HuH-7 (cell line): ENCODE measurements around the gene IQSEC3.
"Not testable (repeated sequence)": the region's sequence is repeated elsewhere in the genome, so short reads cannot be mapped to it uniquely, and the experiment has no call there.

ENCODE experiments used
- DNase-seq: peaks from one replicate; pipeline ENCODE4 v3.0.0; 2011; ENCODE audit warnings: low spot score

The IQSEC3 gene

DNA sequence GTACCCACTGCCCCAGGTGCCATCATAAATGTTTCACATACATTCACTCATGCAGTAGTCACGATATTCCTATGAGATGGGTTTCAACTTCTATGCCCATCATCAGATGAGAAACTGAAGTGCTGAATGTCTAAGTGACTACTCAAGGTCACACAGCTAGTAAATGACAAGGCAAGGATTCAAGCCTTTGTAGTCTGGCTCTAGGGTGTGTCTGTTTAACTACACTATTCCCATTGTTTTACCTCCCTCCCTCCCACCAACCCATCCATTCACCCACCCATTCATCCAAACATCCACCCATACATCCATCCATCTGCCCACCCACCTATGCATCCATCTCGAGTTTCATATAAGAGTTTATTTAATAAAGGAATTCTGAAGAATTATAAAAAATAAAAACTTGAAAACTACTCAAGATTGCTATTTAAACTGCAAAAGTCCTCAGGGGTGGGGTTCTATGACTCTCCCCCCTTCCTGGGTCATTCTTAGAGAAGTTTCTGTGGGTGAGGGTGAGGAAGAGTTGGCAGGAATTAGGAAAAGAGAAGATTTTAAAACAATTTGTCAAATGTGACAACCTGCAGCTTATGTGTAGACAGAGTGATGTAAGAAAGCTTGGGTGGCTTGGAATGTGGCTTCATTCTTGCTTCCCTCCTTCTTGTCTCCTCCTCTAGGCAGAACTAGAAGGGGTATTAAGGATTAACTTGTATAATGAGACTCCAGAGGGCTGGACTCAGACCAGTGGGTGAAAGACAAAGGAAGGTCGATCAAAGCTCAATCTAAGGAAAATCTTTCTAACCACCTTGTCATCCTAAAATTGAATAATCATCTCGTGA is 13.4 kb upstream of the IQSEC3 start:
- DNase-seq, result not testable (repeated sequence)

- no peak for DNase-seq
Observed at GRCh38 chr12:53735-54730, 12.5 kb upstream of the IQSEC3 start.

DNA sequence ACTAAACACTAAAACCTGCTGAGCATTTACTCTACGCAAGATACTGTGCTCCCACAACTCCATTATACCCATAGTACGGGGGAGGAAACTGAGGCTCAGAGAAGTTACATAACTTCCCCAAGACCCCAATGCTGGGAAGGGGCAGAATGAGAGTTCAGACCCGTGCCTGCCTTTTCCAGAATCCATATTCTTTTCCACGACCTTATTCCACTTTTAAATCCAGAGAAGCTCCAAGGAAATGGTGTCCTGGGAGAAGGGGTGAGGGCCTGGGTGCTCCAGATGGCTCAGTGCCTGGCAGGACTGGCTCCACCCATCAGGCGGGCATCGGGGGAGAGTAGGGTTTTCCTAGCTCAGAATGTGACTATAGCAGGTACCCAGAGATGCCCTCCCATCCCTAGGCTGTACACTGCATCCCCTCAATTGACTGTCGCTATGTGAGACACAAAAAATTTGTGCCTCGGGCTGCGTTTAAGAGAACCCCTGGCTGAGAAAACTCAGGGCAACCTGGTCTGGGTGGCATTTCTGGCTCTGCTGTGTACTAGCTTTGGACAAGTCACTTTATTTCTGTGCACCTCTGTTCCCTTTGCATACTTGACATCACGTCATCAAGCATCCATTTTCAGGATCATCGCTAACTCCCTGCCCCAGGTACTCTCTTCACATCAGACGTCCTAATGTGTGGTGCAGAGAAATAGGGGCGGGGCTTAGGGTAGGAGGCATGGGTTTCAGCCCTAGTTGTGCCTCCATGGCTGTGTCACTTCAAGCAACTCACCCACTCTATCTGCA is 11.6 kb upstream of the IQSEC3 start:
- DNase-seq, result no peak

DNA sequence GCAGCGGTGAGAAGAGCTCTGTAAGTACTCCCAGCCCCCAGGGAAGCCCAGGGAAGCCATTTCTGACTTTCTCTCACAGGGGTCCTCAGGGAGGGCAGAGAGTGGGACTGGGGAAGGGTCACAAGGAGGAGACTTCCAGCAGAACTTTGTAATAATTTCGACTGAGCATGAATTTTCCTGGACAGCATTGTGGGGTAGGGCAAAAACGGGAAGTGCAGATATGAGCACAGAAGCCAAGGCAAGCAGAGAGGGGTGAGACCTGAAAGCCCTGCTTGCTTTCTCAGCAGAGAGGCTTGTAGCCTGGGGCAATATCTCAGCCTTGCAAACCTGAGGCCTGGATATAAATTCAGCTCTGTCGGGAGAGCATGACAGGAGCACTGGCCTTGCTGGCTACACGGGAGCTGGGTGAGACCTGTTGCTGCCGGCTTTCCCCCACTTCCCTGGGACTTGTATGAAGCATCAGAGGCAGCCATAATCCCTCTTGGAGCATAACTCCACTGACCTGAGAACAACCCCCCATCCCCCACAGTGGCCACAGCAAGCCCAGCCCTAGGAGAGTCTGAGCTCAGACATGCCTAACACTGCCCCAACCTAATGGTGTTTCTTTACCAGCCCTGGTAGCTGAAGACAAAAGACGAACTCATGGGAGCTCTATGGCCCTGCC is 9.8 kb upstream of the IQSEC3 start:
- no peak for DNase-seq

- DNase-seq, result no peak
Observed at GRCh38 chr12:57539-57938, 9.0 kb upstream of the IQSEC3 start.

GRCh38 chr12:58832-59231 is 7.7 kb upstream of the IQSEC3 start:
- DNase-seq, result no peak

DNA sequence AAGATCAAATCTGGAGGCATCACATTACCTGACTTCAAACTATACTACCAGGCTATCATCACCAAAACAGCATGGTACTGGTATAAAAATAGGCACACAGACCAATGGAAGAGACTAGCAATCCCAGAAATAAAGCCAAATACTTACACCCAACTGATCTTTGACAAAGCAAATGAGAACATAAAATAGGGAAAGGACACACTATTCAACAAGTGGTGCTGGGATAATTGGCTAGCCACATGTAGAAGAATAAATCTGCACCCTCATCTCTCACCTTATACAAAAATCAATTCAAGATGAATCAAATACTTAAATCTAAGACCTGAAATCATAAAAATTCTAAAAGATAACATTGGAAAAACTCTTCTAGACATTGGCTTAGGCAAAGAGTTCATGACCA is 4.7 kb upstream of the IQSEC3 start:
- not testable (repeated sequence) for DNase-seq

DNA sequence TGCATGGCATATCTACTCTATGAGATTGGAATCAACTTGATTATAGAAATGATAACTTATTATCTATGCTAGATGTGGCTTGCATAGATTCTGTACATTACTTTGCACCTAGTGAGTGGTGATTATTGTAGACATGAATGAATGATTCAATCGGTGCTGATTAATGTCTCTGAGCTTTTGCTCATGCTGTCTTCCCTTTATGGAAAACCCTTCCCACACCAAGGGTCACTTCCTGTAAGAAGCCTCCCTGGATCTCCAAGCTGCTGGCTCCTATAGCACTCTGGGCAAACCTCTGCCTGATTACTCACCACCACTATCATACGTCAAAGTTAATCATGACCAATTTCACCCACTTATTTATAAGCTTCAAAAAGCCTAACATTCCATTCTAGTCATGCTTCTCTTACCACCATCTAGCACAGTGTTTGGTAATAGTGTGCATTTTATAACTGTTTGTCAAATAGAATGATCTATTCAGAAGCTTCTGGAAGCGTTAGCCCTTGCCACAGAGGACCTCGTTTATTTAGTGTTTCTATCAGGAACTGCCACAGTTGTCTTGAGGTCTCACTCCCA is 990 bp upstream of the IQSEC3 start:
- not testable (repeated sequence) for DNase-seq

DNA sequence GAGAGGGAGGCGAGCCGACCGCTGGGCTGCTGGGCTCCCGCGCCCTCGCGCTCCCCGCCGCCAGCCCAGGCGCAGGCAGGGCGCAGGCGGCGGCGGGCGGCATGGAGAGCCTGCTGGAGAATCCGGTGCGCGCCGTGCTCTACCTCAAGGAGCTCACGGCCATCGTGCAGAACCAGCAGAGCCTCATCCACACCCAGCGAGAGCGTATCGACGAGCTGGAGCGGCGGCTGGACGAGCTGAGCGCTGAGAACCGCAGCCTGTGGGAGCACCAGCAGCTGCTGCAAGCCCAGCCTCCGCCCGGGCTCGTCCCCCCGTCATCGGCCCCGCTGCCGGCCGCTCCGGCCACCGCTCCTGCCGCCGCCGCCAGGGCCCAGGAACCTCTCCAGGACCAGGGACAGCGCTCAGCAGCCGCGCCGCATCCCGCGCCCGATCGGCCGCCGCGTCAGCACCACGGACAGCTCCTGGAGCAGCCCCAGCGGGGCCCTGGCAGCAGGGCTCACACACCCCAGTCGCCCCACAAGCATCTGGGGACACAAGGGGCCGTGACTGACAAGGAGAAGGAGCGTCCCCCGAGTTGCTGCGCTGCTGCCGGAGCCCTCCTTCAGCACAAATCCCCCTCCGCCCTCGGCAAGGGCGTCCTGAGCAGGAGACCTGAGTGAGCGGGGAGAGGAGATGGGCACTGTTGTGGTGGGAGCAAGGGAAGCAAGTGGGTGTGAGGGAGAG is 376 bp downstream of the IQSEC3 start:
- not testable (repeated sequence) for DNase-seq

- DNase-seq, result not testable (repeated sequence)
Observed at GRCh38 chr12:69677-70076, 3.1 kb downstream of the IQSEC3 start.

DNA sequence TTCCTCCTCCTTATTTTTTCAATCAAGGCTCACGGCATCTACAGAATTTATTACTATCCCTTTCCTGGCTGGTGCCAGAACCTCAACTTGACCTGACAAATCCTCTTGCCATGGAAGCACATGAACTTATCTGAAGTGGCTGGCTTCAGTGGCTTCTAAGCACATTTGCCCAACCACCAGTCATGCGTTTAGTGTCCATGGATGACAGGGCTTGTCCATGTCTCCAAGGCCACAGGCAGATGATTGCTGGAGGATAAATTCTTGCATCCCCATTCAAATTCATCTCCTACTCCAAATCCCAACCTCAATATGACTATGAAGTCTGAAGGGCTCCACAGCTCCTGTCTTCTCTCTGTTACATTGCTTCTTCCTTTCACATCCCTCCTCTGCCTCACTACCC is 4.0 kb downstream of the IQSEC3 start:
- DNase-seq, result not testable (repeated sequence)

DNA sequence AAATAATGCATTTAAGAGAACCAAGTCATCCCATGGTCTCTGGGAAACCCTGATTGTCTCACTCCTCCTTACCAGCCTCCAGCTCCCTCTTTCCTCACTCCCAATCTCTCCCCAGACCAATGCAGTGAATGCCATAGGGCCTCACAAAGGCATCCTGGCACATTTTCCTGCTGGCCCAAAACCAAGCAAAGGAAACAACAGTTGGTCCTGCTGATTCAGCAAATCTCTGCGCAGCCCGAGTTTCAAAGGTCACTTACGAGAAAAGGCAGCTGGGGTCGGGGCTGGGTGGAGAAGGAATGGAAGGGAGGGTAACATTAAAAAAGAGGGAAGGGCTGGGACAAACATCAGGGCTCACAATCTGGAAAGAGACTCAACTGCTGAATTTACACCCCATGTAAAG is 5.5 kb downstream of the IQSEC3 start:
- DNase-seq, result not testable (repeated sequence)

DNA sequence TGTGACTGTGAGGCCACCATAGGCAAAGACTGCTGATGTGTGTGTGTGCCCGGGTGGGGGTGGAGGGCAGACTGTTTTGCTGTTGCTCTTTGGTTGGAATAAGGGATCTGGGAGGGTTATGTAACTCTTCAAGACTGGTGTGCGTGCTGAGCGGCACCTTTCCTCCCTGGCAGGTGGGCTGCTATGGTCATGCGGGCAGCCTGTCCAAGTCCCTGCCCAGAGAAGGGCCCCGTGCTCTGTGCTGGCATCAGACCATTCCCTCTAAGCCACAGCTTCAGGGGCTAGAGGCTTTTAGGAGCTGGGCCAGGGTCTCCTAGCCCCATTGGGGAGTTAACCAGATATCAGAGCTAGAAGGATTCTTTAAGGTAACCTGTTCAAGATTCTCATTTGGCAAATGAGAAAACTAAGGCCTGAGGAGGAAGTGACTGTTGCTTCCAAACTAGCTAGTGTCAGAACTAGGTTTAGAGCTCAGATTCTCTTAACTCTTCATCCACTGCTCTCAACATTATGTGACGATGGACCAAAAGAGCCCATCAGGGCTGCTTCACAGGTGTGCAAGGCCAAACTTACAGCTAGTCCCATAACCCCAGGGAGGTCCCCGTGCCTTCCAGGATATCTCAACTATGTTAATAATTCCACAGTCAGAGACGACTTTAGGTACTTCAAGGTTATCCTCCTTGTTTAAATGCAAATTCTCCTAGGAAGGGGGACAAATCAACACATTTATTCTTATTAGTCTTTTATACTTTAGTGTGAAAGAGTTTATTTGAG is 8.0 kb downstream of the IQSEC3 start:
- not testable (repeated sequence) for DNase-seq

GRCh38 chr12:75541-75940 is 9.0 kb downstream of the IQSEC3 start:
- DNase-seq, result not testable (repeated sequence)

- DNase-seq, result not testable (repeated sequence)
Observed at GRCh38 chr12:76102-76501, 9.5 kb downstream of the IQSEC3 start.

GRCh38 chr12:76551-76950 is 10.0 kb downstream of the IQSEC3 start:
- not testable (repeated sequence) for DNase-seq

DNA sequence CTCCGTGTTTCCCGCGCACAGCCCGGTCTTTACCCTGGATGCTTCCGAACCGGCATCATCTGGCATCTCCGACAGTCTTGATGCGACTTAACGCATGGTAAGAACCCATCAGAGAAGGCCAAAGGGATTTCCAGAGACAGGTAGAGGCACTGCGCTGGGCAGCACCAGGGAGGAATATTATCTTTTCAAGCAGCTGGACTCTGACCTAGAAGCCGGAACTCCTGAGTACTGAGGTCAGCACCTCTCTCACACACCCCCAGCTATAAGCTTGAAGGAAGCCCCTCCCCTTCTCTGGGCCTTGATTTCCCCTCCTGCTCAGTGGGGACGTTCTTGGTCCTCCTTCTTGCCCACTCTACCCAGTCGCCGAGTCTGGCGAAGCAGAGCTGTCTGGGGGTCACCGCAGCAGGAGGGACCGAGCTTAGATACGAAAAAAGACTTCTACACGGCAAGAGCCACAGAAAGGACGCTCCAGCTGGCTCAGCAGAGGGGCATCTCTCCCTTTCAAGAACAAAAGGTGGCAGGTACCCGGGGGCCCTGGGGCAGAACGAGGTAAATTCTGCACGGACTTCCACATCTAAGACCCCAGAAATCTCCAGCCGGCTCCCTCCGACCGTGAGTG is 10.6 kb downstream of the IQSEC3 start:
- DNase-seq, result not testable (repeated sequence)

- not testable (repeated sequence) for DNase-seq
Observed at GRCh38 chr12:77769-78383, 11.3 kb downstream of the IQSEC3 start.

- DNase-seq, result no peak
Observed at GRCh38 chr12:78981-79380, 12.4 kb downstream of the IQSEC3 start.
